Activated effector memory CD4-positive, alpha-beta T cell treated with Interleukin-2 at 50 U/mL for 16 hours (primary cell): ENCODE data around the gene NUMB.
A peak's percentile ranks its signal among the peaks of the same experiment; 100 is the strongest.

Experiments used
- DNase-seq: peaks from one replicate; pipeline ENCODE4 v3.0.0-alpha.2; 2020

The NUMB gene

GRCh38 chr14:73258076-73258475 is 200.3 kb downstream of the NUMB start:
- no peak for DNase-seq

- DNase-seq, result no peak
These were observed 202.6 kb downstream of the NUMB start for GRCh38 chr14:73255693-73256225.

GRCh38 chr14:73255005-73255400 is 203.3 kb downstream of the NUMB start:
- DNase-seq, result no peak

GRCh38 chr14:73254247-73255004 is 203.9 kb downstream of the NUMB start:
- DNase-seq, result no peak

GRCh38 chr14:73253721-73254120 is 204.6 kb downstream of the NUMB start:
- DNase-seq, result no peak

GRCh38 chr14:73253323-73253610 is 205.1 kb downstream of the NUMB start:
- DNase-seq, result no peak

- DNase-seq, result no peak
These were observed 205.6 kb downstream of the NUMB start for GRCh38 chr14:73252491-73253322.

GRCh38 chr14:73251516-73252215 is 206.7 kb downstream of the NUMB start:
- no peak for DNase-seq

- DNase-seq, result no peak
These were observed 207.4 kb downstream of the NUMB start for GRCh38 chr14:73250781-73251500.

- DNase-seq, result no peak
These were observed 208.0 kb downstream of the NUMB start for GRCh38 chr14:73250317-73250713.

GRCh38 chr14:73249564-73250316 is 208.6 kb downstream of the NUMB start:
- DNase-seq, result no peak

- no peak for DNase-seq
These were observed 209.2 kb downstream of the NUMB start for GRCh38 chr14:73249108-73249507.

GRCh38 chr14:73248108-73248868 is 210.1 kb downstream of the NUMB start:
- DNase-seq, result no peak

- no peak for DNase-seq
These were observed 211.8 kb downstream of the NUMB start for GRCh38 chr14:73246387-73247150.

GRCh38 chr14:73245480-73246325 is 212.6 kb downstream of the NUMB start:
- DNase-seq, result peak; percentile 23

- DNase-seq, result no peak
These were observed 213.6 kb downstream of the NUMB start for GRCh38 chr14:73244541-73245290.

GRCh38 chr14:73243748-73244147 is 214.6 kb downstream of the NUMB start:
- DNase-seq, result no peak

- DNase-seq, result no peak
These were observed 215.0 kb downstream of the NUMB start for GRCh38 chr14:73243341-73243740.
